ENCODE measurements around the gene KLHL5.
"Not testable (repeated sequence)": the region's sequence is repeated elsewhere in the genome, so short reads cannot be mapped to it uniquely, and the experiment has no call there.

Gene KLHL5

DNA sequence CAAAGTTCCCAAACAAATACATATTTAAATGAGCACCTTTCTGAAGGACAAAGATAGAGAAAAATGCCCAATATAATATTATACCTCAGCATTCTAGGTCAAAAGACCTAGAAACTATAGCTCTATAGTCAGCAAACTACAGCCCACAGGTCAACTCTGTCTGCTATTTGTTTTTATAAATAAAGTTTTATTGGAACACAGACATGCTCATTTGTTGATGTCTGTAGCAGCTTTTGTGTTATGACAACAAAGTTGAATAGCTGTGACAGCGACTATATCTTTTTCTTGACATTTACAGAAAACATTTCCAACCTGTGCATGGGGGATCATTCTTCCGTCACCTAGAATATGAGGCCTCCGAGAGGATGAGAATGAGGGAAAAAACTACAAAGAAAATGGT, 71.6 kb downstream of the KLHL5 start:
- TF ChIP-seq CTCF (IDR thresholded peaks at IDR 0.05; ENCODE audit: low read length, missing control alignments), result no peak
- H3K4me3 ChIP-seq (replicated peaks; ENCODE audit: low read depth, low read length), result no peak overlapping the region
- no peak for DNase-seq (ENCODE audit: low read depth)

DNA sequence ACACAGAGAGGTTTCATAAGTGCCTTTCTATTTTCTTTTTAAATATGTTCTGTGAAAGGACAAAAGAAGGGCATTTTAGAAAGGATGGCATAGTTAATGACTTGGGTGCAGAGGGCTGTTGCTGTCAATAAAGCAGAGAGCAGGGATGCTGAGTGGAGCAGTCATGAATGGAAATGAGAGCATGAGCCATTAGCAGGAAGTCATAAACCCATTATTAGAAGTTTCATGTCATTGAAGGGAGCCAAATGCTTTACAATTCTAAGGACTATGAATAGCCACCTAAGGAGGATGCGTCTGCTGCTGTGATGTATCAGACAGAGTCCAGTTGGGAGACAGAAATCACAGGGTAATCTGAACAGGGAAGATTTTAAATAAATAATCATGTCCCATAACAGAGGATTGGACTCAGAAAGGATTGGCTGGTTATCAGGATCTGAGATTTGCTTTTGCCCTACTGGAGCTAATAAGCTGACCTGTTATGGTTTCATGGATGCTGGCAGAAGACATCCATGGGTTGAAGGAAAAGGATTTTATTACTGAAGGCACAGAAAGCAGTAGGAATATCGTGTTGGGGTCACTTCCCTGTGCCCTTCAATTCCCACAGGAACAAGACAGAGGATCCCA, 72.8 kb downstream of the KLHL5 start:
- no peak for DNase-seq (ENCODE audit: low read depth)
- H3K4me3 ChIP-seq (replicated peaks; ENCODE audit: low read depth, low read length), result no peak overlapping the region
- no peak for TF ChIP-seq CTCF (IDR thresholded peaks at IDR 0.05; ENCODE audit: low read length, missing control alignments)

- DNase-seq (ENCODE audit: low read depth); H3K4me3 ChIP-seq (replicated peaks; ENCODE audit: low read depth, low read length): not testable (repeated sequence)
Observed at GRCh38 chr4:39138227-39138626, 76.2 kb downstream of the KLHL5 start.

- no peak for TF ChIP-seq CTCF (IDR thresholded peaks at IDR 0.05; ENCODE audit: low read length, missing control alignments)
- no peak for DNase-seq (ENCODE audit: low read depth)
- no peak overlapping the region for H3K4me3 ChIP-seq (replicated peaks; ENCODE audit: low read depth, low read length)
Observed at GRCh38 chr4:39146211-39146610, 84.2 kb downstream of the KLHL5 start.

DNA sequence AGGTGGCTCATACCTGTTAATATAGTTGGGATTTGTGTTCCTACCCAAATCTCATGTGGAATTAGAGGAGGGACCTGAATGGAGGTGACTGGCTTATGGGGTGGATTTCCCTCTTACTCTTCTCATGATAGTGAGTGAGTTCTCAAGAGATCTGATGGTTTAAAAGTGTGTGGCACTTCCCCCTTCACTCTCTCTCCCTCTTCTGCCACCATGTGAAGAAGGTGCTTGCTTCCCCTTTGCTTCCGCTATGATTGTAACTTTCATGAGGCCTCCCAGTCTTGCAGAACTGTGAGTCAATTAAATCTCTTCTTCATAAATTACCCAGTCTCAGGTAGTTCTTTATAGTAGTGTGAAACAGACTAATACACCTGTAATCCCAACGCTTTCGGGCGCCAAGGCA, 92.0 kb downstream of the KLHL5 start:
- no peak overlapping the region for H3K4me3 ChIP-seq (replicated peaks; ENCODE audit: low read depth, low read length)
- DNase-seq (ENCODE audit: low read depth), result no peak
- TF ChIP-seq CTCF (IDR thresholded peaks at IDR 0.05; ENCODE audit: low read length, missing control alignments), result no peak

DNA sequence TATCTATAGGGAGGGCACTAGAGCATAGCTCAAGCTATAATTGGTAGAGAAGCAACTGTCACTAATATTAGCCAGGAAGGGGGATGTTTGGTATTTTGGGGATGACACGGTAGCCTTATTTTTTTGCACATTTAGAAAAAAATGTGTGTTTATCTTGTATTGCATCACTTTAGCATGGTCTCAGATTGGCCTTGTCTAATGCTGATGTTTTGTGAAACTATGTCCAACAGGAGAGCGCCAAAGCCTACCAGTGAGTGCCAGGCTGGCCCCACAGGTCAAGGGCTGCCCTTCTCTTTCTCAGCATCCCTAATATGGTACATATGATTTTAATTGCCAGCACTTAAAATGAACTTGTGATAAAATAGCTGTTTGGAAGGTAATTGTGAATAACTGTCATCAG, 95.5 kb downstream of the KLHL5 start:
- no peak for DNase-seq (ENCODE audit: low read depth)
- no peak for TF ChIP-seq CTCF (IDR thresholded peaks at IDR 0.05; ENCODE audit: low read length, missing control alignments)
- H3K4me3 ChIP-seq (replicated peaks; ENCODE audit: low read depth, low read length), result no peak overlapping the region

- no peak for TF ChIP-seq CTCF (IDR thresholded peaks at IDR 0.05; ENCODE audit: low read length, missing control alignments)
Observed at GRCh38 chr4:39166177-39166576, 104.1 kb downstream of the KLHL5 start.

More at GRCh38 chr4:39166177-39166576, 104.1 kb downstream of the KLHL5 start:
- no peak for DNase-seq (ENCODE audit: low read depth)
- H3K4me3 ChIP-seq (replicated peaks; ENCODE audit: low read depth, low read length), result no peak overlapping the region

Measured in fibroblast of pulmonary artery (primary cell).